Mesothelial cell of epicardium (in vitro differentiated cells): ENCODE results near the gene EIF2S2. TPM values are rescaled to one million over a fixed set of nuclear protein-coding genes. Genes with fewer than 3 reads are reported as not detected.

ENCODE experiments used
- DNase-seq, 2 experiments: peaks; one replicate each; pipeline ENCODE4 v3.0.0; 2021; ENCODE audit warnings: low spot score in 2 of 2; ENCODE audit not compliant: unreplicated experiment in 2 of 2
- H3K27ac Mint-ChIP-seq: 2 replicates; pipeline ENCODE4 v1.8.0; 2021; ENCODE audit warnings: mixed read lengths
- H3K27me3 Mint-ChIP-seq: 2 replicates; pipeline ENCODE4 v1.8.0; 2021; ENCODE audit warnings: low read depth, mixed read lengths
- H3K36me3 Mint-ChIP-seq: 2 replicates; pipeline ENCODE4 v1.8.0; 2021; ENCODE audit warnings: mixed read lengths
- H3K4me1 Mint-ChIP-seq: 2 replicates; pipeline ENCODE4 v1.8.0; 2021; ENCODE audit warnings: mixed read lengths
- H3K4me3 Mint-ChIP-seq: 2 replicates; pipeline ENCODE4 v1.8.0; 2021; ENCODE audit warnings: mild to moderate bottlenecking, moderate library complexity, mixed read lengths
- H3K9me3 Mint-ChIP-seq: 2 replicates; pipeline ENCODE4 v1.8.0; 2021; ENCODE audit warnings: mixed read lengths
- CTCF ChIP-seq: fragments of 200-600 bp; sonication (generic); IDR thresholded peaks from one replicate; pipeline ENCODE4 v1.5.0; 2021; ENCODE audit warnings: antibody characterized with exemption; ENCODE audit not compliant: unreplicated experiment
- total RNA-seq: library from RNA; stranded (reverse); gene quantifications from 3 replicates; pipeline ENCODE4 v1.2.1, GENCODE V29; 2021

The EIF2S2 gene
- total RNA-seq, 1 donor from 2014 or later: 45.5 TPM

GRCh38 chr20:34104059-34104458, 8.0 kb downstream of the EIF2S2 start:
- H3K27ac Mint-ChIP-seq: peak overlapping the region; percentile 2
- TF ChIP-seq CTCF: no peak
- peaks cover 50% of the 10 kb centered on the region for H3K36me3 Mint-ChIP-seq
- H3K4me3 Mint-ChIP-seq: no peak overlapping the region
- H3K4me1 Mint-ChIP-seq: peaks cover 15% of the 10 kb centered on the region
- no peak for DNase-seq
- H3K27me3 Mint-ChIP-seq: no peaks in the 10 kb centered on the region
- no peaks in the 10 kb centered on the region for H3K9me3 Mint-ChIP-seq

GRCh38 chr20:34102342-34102741, 9.7 kb downstream of the EIF2S2 start:
- no peaks in the 10 kb centered on the region for H3K9me3 Mint-ChIP-seq
- DNase-seq: no peak
- H3K4me1 Mint-ChIP-seq: peaks cover 2% of the 10 kb centered on the region
- no peak overlapping the region for H3K4me3 Mint-ChIP-seq
- no peaks in the 10 kb centered on the region for H3K27me3 Mint-ChIP-seq
- no peak for TF ChIP-seq CTCF
- H3K36me3 Mint-ChIP-seq: peaks cover 53% of the 10 kb centered on the region
- H3K27ac Mint-ChIP-seq: peak overlapping the region; percentile 41

- Mint-ChIP-seq H3K9me3 (no peaks in the 10 kb centered on the region), H3K27ac (peak overlapping the region; percentile 41), H3K36me3 (peaks cover 66% of the 10 kb centered on the region), H3K4me1 (no peaks in the 10 kb centered on the region), H3K27me3 (no peaks in the 10 kb centered on the region), H3K4me3 (no peak overlapping the region)
- no peak for DNase-seq
- no peak for TF ChIP-seq CTCF
Observed at GRCh38 chr20:34100576-34100975, 11.5 kb downstream of the EIF2S2 start.

- H3K27me3 Mint-ChIP-seq: no peaks in the 10 kb centered on the region
- no peaks in the 10 kb centered on the region for H3K9me3 Mint-ChIP-seq
- H3K27ac Mint-ChIP-seq: no peak overlapping the region
- no peak overlapping the region for H3K4me3 Mint-ChIP-seq
- H3K36me3 Mint-ChIP-seq: peaks cover 60% of the 10 kb centered on the region
- no peak for TF ChIP-seq CTCF
- H3K4me1 Mint-ChIP-seq: no peaks in the 10 kb centered on the region
- no peak for DNase-seq
Observed at GRCh38 chr20:34099675-34100074, 12.4 kb downstream of the EIF2S2 start.

GRCh38 chr20:34098570-34098969, 13.5 kb downstream of the EIF2S2 start:
- Mint-ChIP-seq H3K4me3 (no peak overlapping the region), H3K27me3 (no peaks in the 10 kb centered on the region), H3K27ac (no peak overlapping the region), H3K4me1 (no peaks in the 10 kb centered on the region), H3K36me3 (peaks cover 60% of the 10 kb centered on the region), H3K9me3 (no peaks in the 10 kb centered on the region)
- no peak for DNase-seq
- no peak for TF ChIP-seq CTCF
